ENCODE data around the gene OFD1. TPM values are rescaled to one million over a fixed set of nuclear protein-coding genes. Genes with fewer than 3 reads are reported as not detected.

OFD1 gene
- polyA plus RNA-seq, 2 of the 4 experiments (the other 2 are of a cell fraction): 14.8 to 24.9 TPM

- TF ChIP-seq HMGXB4 (CRISPR knock-in tag; IDR thresholded peaks at IDR 0.05; ENCODE audit: borderline replicate concordance): no peak
- TF ChIP-seq MAFK (IDR thresholded peaks at IDR 0.05; ENCODE audit: partially characterized antibody): no peak
- TF ChIP-seq MAZ (IDR thresholded peaks at IDR 0.05; ENCODE audit: borderline replicate concordance, low read depth, low read length): no peak
- no peak for TF ChIP-seq CTCF (IDR thresholded peaks at IDR 0.05)
These were observed 31.4 kb upstream of the OFD1 start (continued) for GRCh38 chrX:13703135-13703534.

- FAIRE-seq: no peak
- no peak for DNase-seq (ENCODE audit: low read depth in 1 of 2, low spot score in 1 of 2)
- Histone ChIP-seq H3K9me3 (no peaks in the 10 kb centered on the region), H3K4me2 (no peak overlapping the region), H3K4me1 (peaks cover 11% of the 10 kb centered on the region; the same call in 2 of the 3 replicates), H3K4me3 (no peak overlapping the region), H3K27ac (no peak overlapping the region)
- POLR2A ChIA-PET: no interaction called here
- TF ChIP-seq USF2 (IDR thresholded peaks at IDR 0.05) (no peak), CEBPB (IDR thresholded peaks at IDR 0.05) (no peak), TP53 (CRISPR knock-in tag; IDR thresholded peaks at IDR 0.05) (no peak), MAFK (IDR thresholded peaks at IDR 0.05; ENCODE audit: partially characterized antibody) (no peak), ZSCAN20 (CRISPR knock-in tag; IDR thresholded peaks at IDR 0.05) (no peak), KDM5A (IDR thresholded peaks at IDR 0.05) (no peak), ZNF302 (CRISPR knock-in tag; IDR thresholded peaks at IDR 0.05) (no peak), NFE2L2 (conservative IDR thresholded peaks at IDR 0.05; ENCODE audit: low read length) (no peak), NPAS2 (CRISPR knock-in tag; IDR thresholded peaks at IDR 0.05; ENCODE audit: borderline replicate concordance) (no peak), CHD4 (IDR thresholded peaks at IDR 0.05; ENCODE audit: borderline replicate concordance) (no peak), CBX2 (IDR thresholded peaks at IDR 0.05; ENCODE audit: borderline replicate concordance, low read depth) (no peak), RCOR1 (IDR thresholded peaks at IDR 0.05; ENCODE audit: low read depth, low read length) (no peak), GATA3 (IDR thresholded peaks at IDR 0.05; ENCODE audit: borderline replicate concordance) (no peak)
- WGBS (ENCODE audit: missing lambda C conversion rate): 60% methylated on average over 3 of the region's 3 CpGs
- no peak for ATAC-seq
- CTCF ChIA-PET: no interaction called here
These were observed 31.0 kb upstream of the OFD1 start for GRCh38 chrX:13703589-13703988.

GRCh38 chrX:13711141-13711540 lies 23.4 kb upstream of the OFD1 start:
- TF ChIP-seq MAFK (IDR thresholded peaks at IDR 0.05; ENCODE audit: partially characterized antibody): no peak
- TF ChIP-seq RARB (CRISPR knock-in tag; IDR thresholded peaks at IDR 0.05): no peak
- no peak for TF ChIP-seq NFE2L2 (conservative IDR thresholded peaks at IDR 0.05; ENCODE audit: low read length)
- TF ChIP-seq E2F6 (IDR thresholded peaks at IDR 0.05; ENCODE audit: borderline replicate concordance, low read depth): no peak
- TF ChIP-seq ELK1 (IDR thresholded peaks at IDR 0.05; ENCODE audit: low read depth, low read length): no peak
- peak; percentile 67 for FAIRE-seq

More at GRCh38 chrX:13711141-13711540, 23.4 kb upstream of the OFD1 start:
- ATAC-seq (no peak), DNase-seq (ENCODE audit: low read depth in 1 of 2, low spot score in 1 of 2) (no peak)
- H3K4me3 ChIP-seq: no peak overlapping the region
- 87% methylated on average over 4 of the region's 4 CpGs for WGBS (ENCODE audit: missing lambda C conversion rate)
- CTCF ChIA-PET: interaction anchor here (1.0 kb wide), 1 partner anchor 9 kb away, joined by 3 read pairs; no protein-coding TSS in a partner anchor
- H3K9me3 ChIP-seq: no peaks in the 10 kb centered on the region
- POLR2A ChIA-PET: no interaction called here
- no peaks in the 10 kb centered on the region for H3K4me1 ChIP-seq
- H3K27ac ChIP-seq: no peak overlapping the region
- H3K4me2 ChIP-seq: no peak overlapping the region

Measured in A549 (cell line).